Right hindlimb (tissue), 1 donor: ENCODE measurements around the gene AGK.

Experiments used
- DNase-seq: peaks from one replicate; pipeline ENCODE4 v3.0.0-alpha.2; 2018

The AGK gene

GRCh38 chr7:141649137-141649864, 98.1 kb downstream of the AGK start:
- no peak for DNase-seq

DNA sequence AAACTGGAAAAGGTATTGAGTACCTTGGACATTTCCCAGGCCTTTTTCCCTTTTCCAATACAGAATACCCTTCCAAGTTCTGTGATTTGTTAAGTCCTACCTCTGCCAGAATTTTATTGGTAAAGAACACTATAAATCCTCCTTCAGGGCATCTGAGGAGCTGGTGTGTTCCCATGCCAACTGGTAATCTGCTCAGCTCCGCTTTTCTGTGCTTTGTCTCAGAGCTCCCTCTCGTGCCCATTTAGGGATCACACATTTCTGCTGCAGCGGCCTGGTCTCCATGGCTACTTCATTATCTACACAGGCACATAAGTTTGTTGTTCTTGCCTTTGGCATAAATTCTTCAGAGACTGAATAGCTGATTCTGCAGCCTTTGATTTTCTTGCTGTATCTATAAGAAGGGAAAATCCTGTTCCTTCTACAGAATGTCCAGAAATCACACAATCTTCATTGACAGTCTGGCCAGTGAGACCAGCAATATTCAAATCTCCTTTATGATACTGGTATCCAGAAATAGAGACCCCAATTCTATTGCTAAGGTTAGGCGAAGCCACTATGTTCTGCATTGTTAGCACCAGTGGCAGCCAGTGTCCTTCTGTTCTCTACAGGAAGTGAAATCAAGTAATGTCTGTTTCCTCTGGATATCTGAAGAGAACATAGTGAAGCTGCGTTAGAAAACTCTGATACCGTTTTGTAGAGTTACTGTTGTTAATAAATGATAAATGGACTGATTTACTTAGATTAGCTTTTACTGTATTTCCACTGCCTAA, 98.8 kb downstream of the AGK start:
- peak; percentile 73 for DNase-seq

DNA sequence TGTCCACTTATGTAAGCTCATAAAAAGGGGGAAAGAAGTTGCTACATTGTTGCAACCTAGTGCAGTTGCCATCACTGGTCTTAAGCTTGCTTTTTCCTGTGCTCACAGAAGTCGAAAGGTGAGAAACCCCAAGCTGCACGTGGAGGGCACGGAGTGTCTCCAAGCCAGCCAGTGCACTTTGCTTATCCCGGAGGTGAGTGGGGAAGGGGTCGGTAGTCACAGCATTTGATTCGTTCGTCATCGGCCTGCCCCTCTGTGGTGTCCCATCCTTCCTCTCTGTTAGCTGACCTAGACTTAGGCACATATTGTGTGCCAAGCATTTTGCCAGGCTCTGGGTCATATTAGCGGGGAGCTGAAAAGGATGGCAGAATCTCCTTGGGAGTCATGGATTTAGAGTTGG, 100.2 kb downstream of the AGK start:
- DNase-seq, result no peak

DNA sequence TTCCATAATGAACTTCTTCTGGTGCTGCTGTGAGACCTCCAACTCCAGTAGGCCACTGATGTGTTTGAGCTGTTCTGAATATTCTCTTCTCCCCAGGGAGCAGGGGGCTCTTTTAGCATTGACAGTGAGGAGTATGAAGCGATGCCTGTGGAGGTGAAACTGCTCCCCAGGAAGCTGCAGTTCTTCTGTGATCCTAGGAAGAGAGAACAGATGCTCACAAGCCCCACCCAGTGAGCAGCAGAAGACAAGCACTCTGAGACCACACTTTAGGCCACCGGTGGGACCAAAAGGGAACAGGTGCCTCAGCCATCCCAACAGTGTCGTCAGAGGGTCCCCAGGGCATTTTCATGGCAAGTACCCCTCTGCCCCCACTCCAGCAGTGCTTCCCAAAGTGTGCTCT, 101.5 kb downstream of the AGK start:
- no peak for DNase-seq

- peak; percentile 53 for DNase-seq
Observed at GRCh38 chr7:141654551-141654950, 103.3 kb downstream of the AGK start.

DNA sequence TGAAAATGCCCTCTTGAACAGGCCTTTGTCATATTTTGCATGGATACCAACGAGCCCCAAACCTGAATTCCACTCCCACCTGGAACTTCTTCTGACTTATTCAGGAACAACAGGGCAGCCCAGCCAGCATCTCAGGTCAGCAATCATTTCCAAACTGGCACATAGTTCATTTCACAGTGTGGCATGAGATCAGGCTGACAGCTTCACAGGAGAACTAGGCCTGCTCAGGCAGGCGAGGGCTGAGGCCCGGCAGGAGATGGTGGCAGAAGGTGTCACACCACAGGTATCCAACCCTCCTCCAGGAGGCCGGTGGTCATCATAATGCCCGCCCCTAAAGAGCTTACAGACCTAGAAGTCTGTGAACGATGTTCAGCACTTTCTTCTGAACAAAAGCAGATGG, 108.3 kb downstream of the AGK start:
- no peak for DNase-seq

- DNase-seq, result no peak
Observed at GRCh38 chr7:141660259-141660658, 109.0 kb downstream of the AGK start.

GRCh38 chr7:141663081-141663849, 112.1 kb downstream of the AGK start:
- no peak for DNase-seq

DNA sequence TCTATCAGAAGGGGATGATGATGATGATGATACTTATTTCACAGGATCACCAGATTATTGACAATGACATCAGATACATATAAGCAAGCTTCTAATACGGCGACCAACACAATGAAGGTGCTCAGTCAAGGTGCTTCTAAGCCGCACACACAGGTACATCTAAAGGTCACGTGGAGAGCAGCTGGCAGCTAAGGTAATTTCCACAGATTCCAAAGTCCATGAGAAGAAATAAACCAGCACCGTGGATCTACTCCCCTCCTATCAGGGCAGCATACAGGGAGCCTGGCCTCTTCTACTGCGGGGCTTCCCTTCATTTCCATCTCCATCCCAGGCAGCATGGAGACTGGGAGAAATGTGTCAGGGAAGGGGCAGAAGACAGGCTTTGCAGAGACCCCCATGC, 113.2 kb downstream of the AGK start:
- no peak for DNase-seq

GRCh38 chr7:141665208-141666035, 114.2 kb downstream of the AGK start:
- no peak for DNase-seq

GRCh38 chr7:141666071-141666470, 114.9 kb downstream of the AGK start:
- no peak for DNase-seq

GRCh38 chr7:141668853-141669252, 117.6 kb downstream of the AGK start:
- DNase-seq, result no peak

GRCh38 chr7:141671705-141672496, 120.7 kb downstream of the AGK start:
- no peak for DNase-seq

- DNase-seq, result no peak
Observed at GRCh38 chr7:141673346-141673745, 122.1 kb downstream of the AGK start.

GRCh38 chr7:141674171-141674671, 123.0 kb downstream of the AGK start:
- DNase-seq, result no peak

- DNase-seq, result no peak
Observed at GRCh38 chr7:141674702-141675101, 123.5 kb downstream of the AGK start.

DNA sequence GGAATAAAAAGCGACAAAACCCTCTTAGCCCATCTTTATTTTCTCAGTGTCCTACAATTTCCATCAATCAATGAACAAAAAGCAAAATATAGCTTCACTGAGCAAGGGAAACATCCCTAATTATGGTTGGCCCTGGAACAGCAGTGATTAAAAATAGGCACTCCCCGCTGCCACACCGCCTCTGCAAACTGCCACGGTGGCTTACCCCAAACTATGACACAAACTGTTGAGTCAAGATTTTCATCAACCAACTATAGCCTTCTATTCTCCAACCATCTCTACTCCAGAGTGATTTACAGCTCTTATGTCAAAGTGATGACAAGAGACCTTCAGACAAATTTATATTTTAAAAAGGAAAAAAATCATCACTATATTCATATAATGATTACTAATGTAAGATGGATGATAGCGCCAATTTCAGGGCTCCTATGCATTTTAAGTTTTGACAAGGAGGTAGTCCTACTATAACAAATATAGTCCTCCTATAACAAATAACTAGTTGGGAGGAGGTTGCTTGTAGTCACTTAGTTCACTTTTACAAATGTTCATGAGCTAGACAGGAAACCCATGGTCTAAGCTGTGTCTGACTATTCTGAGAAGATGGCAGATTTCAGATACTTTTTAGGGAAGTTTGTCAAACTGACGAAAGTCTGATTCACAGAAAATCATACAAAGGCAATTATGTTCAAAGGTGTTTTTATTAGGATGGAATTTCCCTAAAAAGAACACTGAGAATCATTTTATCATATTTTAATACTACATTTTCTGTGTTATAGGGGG, 124.4 kb downstream of the AGK start:
- no peak for DNase-seq

DNA sequence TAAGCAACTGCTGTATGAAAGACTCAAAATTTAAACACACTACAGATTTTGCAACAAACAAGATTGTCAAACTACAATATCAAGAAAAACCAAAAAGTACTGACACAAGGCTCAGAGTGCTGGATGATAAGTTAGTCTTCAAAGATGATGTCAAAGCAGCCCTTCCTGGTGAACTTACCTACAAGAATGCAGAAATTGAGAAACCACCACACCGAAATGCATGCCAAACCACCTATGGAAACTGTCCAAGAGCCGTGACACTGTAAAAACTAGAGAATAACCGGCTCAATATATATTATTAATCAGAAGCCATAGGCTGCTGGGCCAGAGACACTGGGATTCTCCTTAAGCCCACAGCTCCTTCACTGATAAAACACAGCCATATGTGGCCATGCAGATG, 125.4 kb downstream of the AGK start:
- no peak for DNase-seq

GRCh38 chr7:141679014-141679413, 127.8 kb downstream of the AGK start:
- no peak for DNase-seq

DNA sequence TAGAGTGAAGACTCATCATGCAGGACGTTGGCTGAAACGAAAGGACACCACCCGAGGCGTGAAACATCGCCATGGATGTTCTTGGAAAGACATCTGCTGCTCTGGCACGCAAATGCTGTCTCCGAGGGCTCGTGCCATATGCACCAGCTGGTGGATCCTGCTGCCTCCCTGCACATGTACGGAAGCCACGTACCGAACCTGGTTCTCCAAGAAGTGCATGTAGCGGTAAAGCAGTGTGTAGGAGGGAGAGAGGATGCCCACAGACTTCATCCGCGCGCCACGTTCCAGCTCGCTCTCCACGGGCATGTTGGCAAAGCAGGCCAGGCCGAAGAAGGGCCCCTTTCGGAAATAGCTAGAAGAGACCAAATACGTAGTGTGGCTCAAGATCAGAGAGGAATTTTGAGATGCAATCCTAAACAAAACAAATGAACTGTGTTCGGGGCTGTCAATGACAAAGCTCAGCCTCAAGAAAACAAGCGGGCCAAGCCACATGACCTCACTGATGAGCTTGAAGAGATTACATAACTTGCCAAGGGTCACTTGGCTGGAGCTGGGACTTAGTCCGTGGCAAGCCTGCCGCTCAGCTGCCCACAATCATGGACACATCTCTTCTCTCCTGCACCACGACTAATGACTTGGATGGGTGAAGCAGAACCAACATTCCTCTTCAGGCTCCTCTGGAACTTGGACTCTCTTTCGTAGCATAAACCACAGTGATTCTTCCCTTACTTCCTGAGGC, 134.2 kb downstream of the AGK start:
- DNase-seq, result peak; percentile 50
